ENCODE measurements around the gene ARR3.
"Not testable (repeated sequence)": the region's sequence is repeated elsewhere in the genome, so short reads cannot be mapped to it uniquely, and the experiment has no call there.

ARR3 gene

GRCh38 chrX:70241501-70241900, 26.6 kb upstream of the ARR3 start:
- FAIRE-seq (no peak), DNase-seq (ENCODE audit: insufficient read length, low spot score) (no peak)
- no peak for TF ChIP-seq CTCF (IDR thresholded peaks at IDR 0.05; ENCODE audit: insufficient read depth, missing control alignments)

GRCh38 chrX:70243601-70244000, 24.5 kb upstream of the ARR3 start:
- FAIRE-seq; DNase-seq (ENCODE audit: insufficient read length, low spot score): not testable (repeated sequence)

GRCh38 chrX:70244881-70245280, 23.3 kb upstream of the ARR3 start:
- TF ChIP-seq CTCF (IDR thresholded peaks at IDR 0.05; ENCODE audit: insufficient read depth, missing control alignments): no peak

GRCh38 chrX:70247252-70247651, 20.9 kb upstream of the ARR3 start:
- FAIRE-seq (no peak), DNase-seq (ENCODE audit: insufficient read length, low spot score) (no peak)
- TF ChIP-seq CTCF (IDR thresholded peaks at IDR 0.05; ENCODE audit: insufficient read depth, missing control alignments): no peak

More at GRCh38 chrX:70244881-70245280, 23.3 kb upstream of the ARR3 start:
- FAIRE-seq (no peak), DNase-seq (ENCODE audit: insufficient read length, low spot score) (no peak)

- TF ChIP-seq CTCF (IDR thresholded peaks at IDR 0.05; ENCODE audit: insufficient read depth, missing control alignments): no peak
- FAIRE-seq (no peak), DNase-seq (ENCODE audit: insufficient read length, low spot score) (no peak)
Measured at GRCh38 chrX:70252491-70252890, 15.6 kb upstream of the ARR3 start.

GRCh38 chrX:70253377-70254062, 14.6 kb upstream of the ARR3 start:
- no peak for DNase-seq (ENCODE audit: insufficient read length, low spot score)
- no peak for TF ChIP-seq CTCF (IDR thresholded peaks at IDR 0.05; ENCODE audit: insufficient read depth, missing control alignments)
- FAIRE-seq: no peak

DNA sequence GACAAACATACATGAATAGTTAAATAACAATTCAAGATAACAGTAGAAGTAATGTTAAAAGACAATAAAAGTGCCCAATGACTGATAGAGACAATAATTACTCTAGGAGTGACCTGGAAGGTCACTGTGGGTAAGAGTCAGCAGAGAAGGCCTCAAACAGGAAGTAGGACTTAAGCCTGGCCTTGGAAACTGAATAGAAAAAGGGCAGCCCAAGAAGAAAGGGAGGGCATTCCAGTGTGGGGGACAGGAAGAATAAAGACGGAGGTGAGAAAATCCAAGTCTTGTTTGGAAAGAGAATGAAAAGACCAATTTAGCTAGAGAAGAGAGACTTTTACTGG, 14.1 kb upstream of the ARR3 start:
- DNase-seq (ENCODE audit: insufficient read length, low spot score) (no peak), FAIRE-seq (no peak)
- no peak for TF ChIP-seq CTCF (IDR thresholded peaks at IDR 0.05; ENCODE audit: insufficient read depth, missing control alignments)

- no peak for TF ChIP-seq CTCF (IDR thresholded peaks at IDR 0.05; ENCODE audit: insufficient read depth, missing control alignments)
- no peak for DNase-seq (ENCODE audit: insufficient read length, low spot score)
- no peak for FAIRE-seq
Measured at GRCh38 chrX:70254909-70255308, 13.2 kb upstream of the ARR3 start.
